ENCODE measurements around the gene TBATA.

Gene TBATA

DNA sequence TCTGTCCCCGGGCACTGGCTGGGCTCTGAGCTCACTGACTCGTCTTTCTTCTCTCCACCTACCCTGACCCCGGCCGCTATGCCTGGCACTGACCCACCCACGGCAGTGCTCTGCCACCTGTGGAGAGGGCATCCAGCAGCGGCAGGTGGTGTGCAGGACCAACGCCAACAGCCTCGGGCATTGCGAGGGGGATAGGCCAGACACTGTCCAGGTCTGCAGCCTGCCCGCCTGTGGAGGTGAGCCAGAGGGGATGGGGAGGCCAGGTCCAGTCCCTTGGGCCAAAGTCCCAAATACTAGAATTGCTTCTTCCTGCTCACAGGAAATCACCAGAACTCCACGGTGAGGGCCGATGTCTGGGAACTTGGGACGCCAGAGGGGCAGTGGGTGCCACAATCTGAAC is 27.3 kb downstream of the TBATA start:
- DNase-seq (ENCODE audit: extremely low read depth, insufficient read length), result no peak
- Histone ChIP-seq H3K4me3 (replicated peaks; ENCODE audit: low read depth, low read length) (no peak overlapping the region), H3K27me3 (replicated peaks; ENCODE audit: control insufficient read depth, insufficient read depth, low read length) (no peaks in the 10 kb centered on the region; the same call in none of the 2 replicates), H3K36me3 (ENCODE audit: control insufficient read depth, insufficient read depth, low read length) (no peaks in the 10 kb centered on the region)
- TF ChIP-seq, protein P1, sequence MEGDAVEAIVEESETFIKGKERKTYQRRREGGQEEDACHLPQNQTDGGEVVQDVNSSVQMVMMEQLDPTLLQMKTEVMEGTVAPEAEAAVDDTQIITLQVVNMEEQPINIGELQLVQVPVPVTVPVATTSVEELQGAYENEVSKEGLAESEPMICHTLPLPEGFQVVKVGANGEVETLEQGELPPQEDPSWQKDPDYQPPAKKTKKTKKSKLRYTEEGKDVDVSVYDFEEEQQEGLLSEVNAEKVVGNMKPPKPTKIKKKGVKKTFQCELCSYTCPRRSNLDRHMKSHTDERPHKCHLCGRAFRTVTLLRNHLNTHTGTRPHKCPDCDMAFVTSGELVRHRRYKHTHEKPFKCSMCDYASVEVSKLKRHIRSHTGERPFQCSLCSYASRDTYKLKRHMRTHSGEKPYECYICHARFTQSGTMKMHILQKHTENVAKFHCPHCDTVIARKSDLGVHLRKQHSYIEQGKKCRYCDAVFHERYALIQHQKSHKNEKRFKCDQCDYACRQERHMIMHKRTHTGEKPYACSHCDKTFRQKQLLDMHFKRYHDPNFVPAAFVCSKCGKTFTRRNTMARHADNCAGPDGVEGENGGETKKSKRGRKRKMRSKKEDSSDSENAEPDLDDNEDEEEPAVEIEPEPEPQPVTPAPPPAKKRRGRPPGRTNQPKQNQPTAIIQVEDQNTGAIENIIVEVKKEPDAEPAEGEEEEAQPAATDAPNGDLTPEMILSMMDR (IDR thresholded peaks at IDR 0.05; ENCODE audit: insufficient read depth, low read length, poor library complexity, severe bottlenecking), result no peak

DNA sequence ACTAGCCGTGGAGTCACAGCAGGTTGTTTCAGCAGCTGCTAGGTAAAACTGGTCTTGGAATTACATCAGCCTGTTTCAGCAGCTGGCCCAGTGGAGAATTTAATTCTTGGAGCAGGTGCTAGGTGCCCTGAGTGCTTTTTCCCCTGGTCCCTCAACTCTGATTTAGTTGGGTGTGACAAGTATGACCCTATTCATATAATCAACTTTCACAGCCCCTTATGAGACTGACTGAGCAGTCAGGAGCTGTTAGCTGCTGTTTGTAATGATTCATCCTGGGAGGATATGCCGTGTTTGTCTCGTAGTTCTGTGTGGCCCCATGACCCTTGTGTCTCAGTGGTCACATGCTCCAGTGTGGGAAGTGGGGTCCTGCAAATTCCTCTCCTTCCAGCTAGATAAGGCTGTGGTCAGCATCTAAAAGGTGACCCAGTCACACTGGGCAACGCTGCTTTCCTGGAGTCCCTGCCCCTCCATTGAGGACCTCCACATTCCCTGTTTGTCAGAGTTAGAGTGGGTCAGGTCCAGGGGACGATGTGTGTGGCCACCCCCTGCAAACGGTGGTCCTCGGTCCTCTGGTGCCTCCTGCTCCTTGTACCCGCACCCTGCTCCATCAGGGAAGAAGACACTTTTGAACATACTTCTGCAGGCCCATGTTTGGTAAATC is 28.3 kb downstream of the TBATA start:
- TF ChIP-seq, protein P1 (IDR thresholded peaks at IDR 0.05; ENCODE audit: insufficient read depth, low read length, poor library complexity, severe bottlenecking), result no peak
- Histone ChIP-seq H3K36me3 (ENCODE audit: control insufficient read depth, insufficient read depth, low read length) (no peaks in the 10 kb centered on the region), H3K4me3 (replicated peaks; ENCODE audit: low read depth, low read length) (no peak overlapping the region), H3K27me3 (replicated peaks; ENCODE audit: control insufficient read depth, insufficient read depth, low read length) (no peaks in the 10 kb centered on the region; the same call in none of the 2 replicates)
- no peak for DNase-seq (ENCODE audit: extremely low read depth, insufficient read length)

DNA sequence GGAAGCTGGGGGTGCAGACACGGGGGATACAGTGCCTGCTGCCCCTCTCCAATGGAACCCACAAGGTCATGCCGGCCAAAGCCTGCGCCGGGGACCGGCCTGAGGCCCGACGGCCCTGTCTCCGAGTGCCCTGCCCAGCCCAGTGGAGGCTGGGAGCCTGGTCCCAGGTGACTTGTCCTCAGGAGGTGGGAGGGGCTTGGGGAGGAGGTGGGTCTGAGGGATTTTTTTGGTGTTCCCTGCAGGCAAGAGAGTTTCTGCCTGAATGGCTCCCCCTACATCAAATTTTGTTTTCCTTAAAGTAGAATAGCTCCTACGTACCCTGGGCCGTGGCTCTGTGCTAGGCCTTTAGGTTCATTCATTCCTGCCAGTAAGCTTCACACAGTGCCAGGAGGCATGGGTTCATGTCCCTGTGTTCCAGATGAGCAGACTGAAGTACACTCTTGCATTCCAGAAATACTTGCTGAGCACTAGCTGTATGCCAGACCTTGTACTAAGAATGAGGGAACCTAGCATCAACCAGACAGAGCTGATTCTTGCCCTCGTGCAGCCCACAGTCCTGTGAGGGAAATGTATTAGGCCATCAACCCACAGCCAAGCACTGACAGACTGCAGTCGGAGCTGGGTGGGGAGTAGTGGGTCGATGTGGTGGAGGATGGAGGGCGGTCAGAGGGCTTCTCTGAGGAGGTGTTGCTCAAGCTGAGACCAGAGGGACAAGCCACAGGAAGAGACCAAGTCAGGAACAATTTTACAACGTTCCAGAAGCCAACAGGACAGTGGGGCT is 31.1 kb downstream of the TBATA start:
- H3K27me3 ChIP-seq (replicated peaks; ENCODE audit: control insufficient read depth, insufficient read depth, low read length), result no peaks in the 10 kb centered on the region; the same call in none of the 2 replicates
- H3K36me3 ChIP-seq (ENCODE audit: control insufficient read depth, insufficient read depth, low read length), result no peaks in the 10 kb centered on the region
- H3K4me3 ChIP-seq (replicated peaks; ENCODE audit: low read depth, low read length), result no peak overlapping the region
- TF ChIP-seq, protein P1 (IDR thresholded peaks at IDR 0.05; ENCODE audit: insufficient read depth, low read length, poor library complexity, severe bottlenecking), result no peak
- no peak for DNase-seq (ENCODE audit: extremely low read depth, insufficient read length)

DNA sequence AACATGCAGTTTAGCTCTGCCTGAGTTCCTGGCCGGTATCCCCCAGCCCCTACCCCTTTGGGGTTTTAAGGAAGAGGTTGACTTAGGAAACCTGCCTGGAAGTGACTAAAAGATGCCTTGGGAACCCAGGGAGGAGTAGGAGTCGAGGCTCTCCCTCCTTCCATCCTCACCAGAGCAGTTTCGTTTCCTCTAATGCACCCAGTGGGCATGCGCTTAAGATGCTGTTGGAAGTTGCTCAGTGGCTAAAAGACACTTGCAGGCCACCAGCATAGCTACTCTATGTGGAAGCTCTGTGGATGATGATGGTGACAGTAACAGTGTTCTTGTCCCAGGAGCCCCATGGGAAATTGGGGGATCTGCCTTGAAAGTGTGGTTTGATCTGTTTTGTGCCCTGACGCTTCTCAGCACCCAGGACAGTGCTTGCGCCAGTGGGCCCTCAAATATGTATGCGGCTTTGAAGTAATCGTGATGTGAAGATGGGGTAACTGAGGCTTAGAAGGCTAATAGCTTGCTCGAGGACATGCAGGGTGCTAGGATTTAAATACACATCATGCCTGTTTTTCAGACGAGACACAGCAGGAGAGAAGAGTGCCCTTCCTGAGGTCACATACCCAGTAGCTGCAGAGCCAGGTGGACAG is 32.0 kb downstream of the TBATA start:
- Histone ChIP-seq H3K36me3 (ENCODE audit: control insufficient read depth, insufficient read depth, low read length) (no peaks in the 10 kb centered on the region), H3K4me3 (replicated peaks; ENCODE audit: low read depth, low read length) (no peak overlapping the region), H3K27me3 (replicated peaks; ENCODE audit: control insufficient read depth, insufficient read depth, low read length) (no peaks in the 10 kb centered on the region; the same call in none of the 2 replicates)
- TF ChIP-seq, protein P1 (IDR thresholded peaks at IDR 0.05; ENCODE audit: insufficient read depth, low read length, poor library complexity, severe bottlenecking), result no peak
- no peak for DNase-seq (ENCODE audit: extremely low read depth, insufficient read length)

DNA sequence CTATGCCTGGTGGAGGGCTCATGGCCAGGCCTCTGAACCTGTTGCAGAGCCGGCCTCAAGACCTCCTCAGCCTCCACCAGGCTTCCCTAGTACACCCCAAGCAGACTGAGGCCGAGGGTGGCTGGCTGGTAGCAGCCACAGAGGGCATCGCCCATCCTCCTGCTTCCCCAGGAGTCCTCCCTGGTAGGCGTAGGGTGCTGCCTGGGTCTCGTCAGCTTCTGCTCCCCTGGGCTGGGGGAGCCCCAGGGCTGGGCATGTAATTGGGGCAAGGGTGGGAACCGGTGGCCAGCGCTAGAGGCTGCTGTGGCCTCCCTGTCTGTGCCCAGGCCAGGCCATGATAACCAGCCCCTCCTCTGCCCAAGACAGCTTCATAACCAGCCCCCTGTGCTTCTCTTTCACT is 32.6 kb downstream of the TBATA start:
- no peaks in the 10 kb centered on the region; the same call in none of the 2 replicates for H3K27me3 ChIP-seq (replicated peaks; ENCODE audit: control insufficient read depth, insufficient read depth, low read length)
- TF ChIP-seq, protein P1 (IDR thresholded peaks at IDR 0.05; ENCODE audit: insufficient read depth, low read length, poor library complexity, severe bottlenecking), result no peak
- no peak for DNase-seq (ENCODE audit: extremely low read depth, insufficient read length)
- no peaks in the 10 kb centered on the region for H3K36me3 ChIP-seq (ENCODE audit: control insufficient read depth, insufficient read depth, low read length)
- H3K4me3 ChIP-seq (replicated peaks; ENCODE audit: low read depth, low read length), result no peak overlapping the region

All from GM06990 (cell line).